ENCODE results near the gene SKA1.

The SKA1 gene

DNA sequence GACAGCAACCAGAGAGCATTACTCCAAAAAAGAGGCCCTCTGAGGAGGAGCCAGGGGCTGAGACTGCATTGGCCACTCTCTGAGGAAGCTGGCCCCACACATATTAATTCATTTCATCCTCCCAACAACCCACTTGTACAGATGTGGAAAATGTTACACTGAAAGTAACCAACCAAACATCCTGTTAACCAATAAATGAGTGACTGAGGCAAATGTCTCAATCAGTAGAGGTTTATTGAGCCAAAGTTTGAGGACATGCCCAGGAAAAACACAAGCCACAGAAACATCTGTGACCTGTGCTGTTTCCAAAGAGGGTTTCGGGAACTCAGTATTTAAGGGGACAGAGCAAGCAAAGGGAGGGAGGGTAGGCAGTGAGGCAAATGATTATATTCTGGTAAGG lies 53.0 kb downstream of the SKA1 start:
- Histone ChIP-seq H3K27me3 (ENCODE audit: control insufficient read depth in 3 of 3, insufficient read depth in 3 of 3, low read depth in 1 of 3, low read length in 3 of 3) (peaks cover 0 to under 1% (median 0%) of the 10 kb centered on the region in 3 experiments), H3K4me1 (ENCODE audit: control insufficient read depth in 2 of 2, insufficient read depth in 1 of 2, low read depth in 1 of 2, low read length in 2 of 2) (no peaks in the 10 kb centered on the region), H3K4me3 (ENCODE audit: low read length in 2 of 2) (no peak overlapping the region), H2BK12ac (ENCODE audit: low read length) (no peak overlapping the region), H3K9ac (ENCODE audit: low read depth, low read length, poor library complexity) (no peak overlapping the region), H3K18ac (ENCODE audit: low read length) (no peak overlapping the region), H3K36me3 (replicated peaks in 1 of 2; ENCODE audit: control insufficient read depth in 2 of 2, insufficient read depth in 2 of 2, low read length in 2 of 2) (no peaks in the 10 kb centered on the region), H3K23ac (ENCODE audit: low read depth, low read length, poor library complexity) (no peak overlapping the region), H3K9me3 (replicated peaks in 1 of 2; ENCODE audit: control insufficient read depth in 2 of 2, insufficient read depth in 1 of 2, low read depth in 1 of 2, low read length in 2 of 2) (peaks cover 0 to 12% of the 10 kb centered on the region in 2 donors), H3K4ac (ENCODE audit: low read length) (no peak overlapping the region), H4K8ac (ENCODE audit: low read depth, low read length) (no peak overlapping the region), H3K14ac (ENCODE audit: low read length) (no peak overlapping the region), H2AK5ac (ENCODE audit: low read depth, low read length) (no peak overlapping the region), H2BK15ac (ENCODE audit: low read length) (no peak overlapping the region), H2BK5ac (ENCODE audit: low read length) (no peak overlapping the region), H3K4me2 (ENCODE audit: insufficient read depth, low read length, poor library complexity, severe bottlenecking) (no peak overlapping the region), H2AFZ (ENCODE audit: low read length) (no peak overlapping the region), H2BK120ac (ENCODE audit: low read depth, low read length) (no peak overlapping the region), H4K91ac (ENCODE audit: low read depth, low read length, poor library complexity) (no peak overlapping the region), H3K27ac (replicated peaks; ENCODE audit: low read length) (no peak overlapping the region), H3K79me1 (ENCODE audit: low read depth, low read length) (no peaks in the 10 kb centered on the region)
- DNase-seq (ENCODE audit: low spot score): no peak
- no CpG with 5 or more reads among the region's 1 CpG for WGBS, 2 donors (ENCODE audit: extremely low coverage in 2 of 2, insufficient read length in 2 of 2, insufficient replicate concordance in 1 of 2)

GRCh38 chr18:50428531-50429206 lies 53.8 kb downstream of the SKA1 start:
- Histone ChIP-seq H3K23ac (ENCODE audit: low read depth, low read length, poor library complexity) (no peak overlapping the region), H3K27ac (replicated peaks; ENCODE audit: low read length) (no peak overlapping the region), H3K18ac (ENCODE audit: low read length) (no peak overlapping the region), H2AFZ (ENCODE audit: low read length) (no peak overlapping the region), H4K8ac (ENCODE audit: low read depth, low read length) (no peak overlapping the region), H3K27me3 (ENCODE audit: control insufficient read depth in 3 of 3, insufficient read depth in 3 of 3, low read depth in 1 of 3, low read length in 3 of 3) (no peaks in the 10 kb centered on the region), H3K4ac (ENCODE audit: low read length) (no peak overlapping the region), H3K14ac (ENCODE audit: low read length) (no peak overlapping the region), H3K4me3 (ENCODE audit: low read length in 2 of 2) (no peak overlapping the region), H2BK5ac (ENCODE audit: low read length) (no peak overlapping the region), H3K4me2 (ENCODE audit: insufficient read depth, low read length, poor library complexity, severe bottlenecking) (no peak overlapping the region), H2BK120ac (ENCODE audit: low read depth, low read length) (no peak overlapping the region), H3K9me3 (replicated peaks in 1 of 2; ENCODE audit: control insufficient read depth in 2 of 2, insufficient read depth in 1 of 2, low read depth in 1 of 2, low read length in 2 of 2) (peaks cover 0 to 12% of the 10 kb centered on the region in 2 donors), H2BK12ac (ENCODE audit: low read length) (no peak overlapping the region), H4K91ac (ENCODE audit: low read depth, low read length, poor library complexity) (no peak overlapping the region), H3K9ac (ENCODE audit: low read depth, low read length, poor library complexity) (no peak overlapping the region), H2AK5ac (ENCODE audit: low read depth, low read length) (no peak overlapping the region), H3K4me1 (ENCODE audit: control insufficient read depth in 2 of 2, insufficient read depth in 1 of 2, low read depth in 1 of 2, low read length in 2 of 2) (no peaks in the 10 kb centered on the region), H2BK15ac (ENCODE audit: low read length) (no peak overlapping the region), H3K79me1 (ENCODE audit: low read depth, low read length) (no peaks in the 10 kb centered on the region), H3K36me3 (replicated peaks in 1 of 2; ENCODE audit: control insufficient read depth in 2 of 2, insufficient read depth in 2 of 2, low read length in 2 of 2) (no peaks in the 10 kb centered on the region)
- WGBS, 2 donors (ENCODE audit: extremely low coverage in 2 of 2, insufficient read length in 2 of 2, insufficient replicate concordance in 1 of 2): no CpG with 5 or more reads among the region's 3 CpGs
- DNase-seq (ENCODE audit: low spot score): no peak

DNA sequence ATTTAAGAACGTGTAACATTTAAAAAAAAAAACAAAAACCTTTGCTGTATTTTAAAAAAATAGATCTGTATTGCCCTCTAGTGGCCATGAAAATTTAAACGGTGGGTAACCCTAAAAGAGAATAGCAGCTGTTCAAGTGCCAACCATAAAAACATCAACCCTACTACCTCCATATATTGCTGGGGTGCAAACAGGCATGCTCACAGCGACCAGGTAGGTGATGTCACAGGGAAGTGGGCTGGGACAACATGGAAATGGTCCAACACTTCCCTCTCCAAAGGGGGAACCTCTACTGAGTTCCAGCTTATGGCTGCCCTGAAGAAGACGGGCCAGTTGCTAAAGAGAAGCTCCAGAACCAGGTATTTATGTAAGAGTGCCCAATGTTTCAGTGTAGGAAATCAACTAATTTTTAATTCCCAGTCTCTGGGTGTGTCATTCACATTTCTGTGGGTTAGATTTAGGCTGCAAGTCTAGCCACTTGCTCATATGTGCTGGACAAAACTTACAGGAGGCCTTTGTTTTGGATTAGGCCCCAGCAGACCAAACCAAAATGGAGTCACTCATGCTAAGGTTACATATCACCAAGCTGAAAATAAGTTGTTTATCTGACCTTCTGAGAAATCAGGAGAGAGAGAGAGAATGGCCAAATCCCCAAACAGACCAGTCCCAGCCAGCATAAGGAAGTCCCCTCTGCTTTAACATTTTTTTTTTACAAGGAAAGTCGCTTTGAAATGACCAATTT lies 54.5 kb downstream of the SKA1 start:
- Histone ChIP-seq H3K27me3 (ENCODE audit: control insufficient read depth in 3 of 3, insufficient read depth in 3 of 3, low read depth in 1 of 3, low read length in 3 of 3) (no peaks in the 10 kb centered on the region), H3K79me1 (ENCODE audit: low read depth, low read length) (no peaks in the 10 kb centered on the region), H3K23ac (ENCODE audit: low read depth, low read length, poor library complexity) (no peak overlapping the region), H4K8ac (ENCODE audit: low read depth, low read length) (no peak overlapping the region), H3K4me3 (ENCODE audit: low read length in 2 of 2) (no peak overlapping the region), H3K9ac (ENCODE audit: low read depth, low read length, poor library complexity) (no peak overlapping the region), H4K91ac (ENCODE audit: low read depth, low read length, poor library complexity) (no peak overlapping the region), H3K4ac (ENCODE audit: low read length) (no peak overlapping the region), H2BK120ac (ENCODE audit: low read depth, low read length) (no peak overlapping the region), H2BK5ac (ENCODE audit: low read length) (no peak overlapping the region), H2AFZ (ENCODE audit: low read length) (peak overlapping the region; percentile 27), H3K14ac (ENCODE audit: low read length) (no peak overlapping the region), H3K4me2 (ENCODE audit: insufficient read depth, low read length, poor library complexity, severe bottlenecking) (no peak overlapping the region), H2BK15ac (ENCODE audit: low read length) (no peak overlapping the region), H3K4me1 (ENCODE audit: control insufficient read depth in 2 of 2, insufficient read depth in 1 of 2, low read depth in 1 of 2, low read length in 2 of 2) (no peaks in the 10 kb centered on the region), H2AK5ac (ENCODE audit: low read depth, low read length) (no peak overlapping the region), H3K9me3 (replicated peaks in 1 of 2; ENCODE audit: control insufficient read depth in 2 of 2, insufficient read depth in 1 of 2, low read depth in 1 of 2, low read length in 2 of 2) (peaks cover 0 to 12% of the 10 kb centered on the region in 2 donors), H3K27ac (replicated peaks; ENCODE audit: low read length) (no peak overlapping the region), H3K36me3 (replicated peaks in 1 of 2; ENCODE audit: control insufficient read depth in 2 of 2, insufficient read depth in 2 of 2, low read length in 2 of 2) (no peaks in the 10 kb centered on the region), H3K18ac (ENCODE audit: low read length) (no peak overlapping the region), H2BK12ac (ENCODE audit: low read length) (no peak overlapping the region)
- no peak for DNase-seq (ENCODE audit: low spot score)
- no CpG with 5 or more reads among the region's 5 CpGs for WGBS, 2 donors (ENCODE audit: extremely low coverage in 2 of 2, insufficient read length in 2 of 2, insufficient replicate concordance in 1 of 2)

GRCh38 chr18:50432915-50433314 lies 58.1 kb downstream of the SKA1 start:
- H2AFZ ChIP-seq (ENCODE audit: low read length): no peak overlapping the region
- no peak for DNase-seq (ENCODE audit: low spot score)
- no peak overlapping the region for H3K18ac ChIP-seq (ENCODE audit: low read length)
- no peaks in the 10 kb centered on the region for H3K4me1 ChIP-seq (ENCODE audit: control insufficient read depth in 2 of 2, insufficient read depth in 1 of 2, low read depth in 1 of 2, low read length in 2 of 2)
- no peak overlapping the region for H3K4me2 ChIP-seq (ENCODE audit: insufficient read depth, low read length, poor library complexity, severe bottlenecking)
- H3K4me3 ChIP-seq (ENCODE audit: low read length in 2 of 2): no peak overlapping the region
- H2AK5ac ChIP-seq (ENCODE audit: low read depth, low read length): no peak overlapping the region
- WGBS, 2 donors (ENCODE audit: extremely low coverage in 2 of 2, insufficient read length in 2 of 2, insufficient replicate concordance in 1 of 2): no CpG with 5 or more reads among the region's 3 CpGs
- H2BK120ac ChIP-seq (ENCODE audit: low read depth, low read length): no peak overlapping the region
- H3K27ac ChIP-seq (replicated peaks; ENCODE audit: low read length): no peak overlapping the region
- peaks cover 0 to 8% of the 10 kb centered on the region in 2 donors for H3K9me3 ChIP-seq (replicated peaks in 1 of 2; ENCODE audit: control insufficient read depth in 2 of 2, insufficient read depth in 1 of 2, low read depth in 1 of 2, low read length in 2 of 2)
- H3K27me3 ChIP-seq (ENCODE audit: control insufficient read depth in 3 of 3, insufficient read depth in 3 of 3, low read depth in 1 of 3, low read length in 3 of 3): no peaks in the 10 kb centered on the region
- H4K91ac ChIP-seq (ENCODE audit: low read depth, low read length, poor library complexity): no peak overlapping the region
- H2BK15ac ChIP-seq (ENCODE audit: low read length): no peak overlapping the region
- no peak overlapping the region for H2BK5ac ChIP-seq (ENCODE audit: low read length)
- no peaks in the 10 kb centered on the region for H3K36me3 ChIP-seq (replicated peaks in 1 of 2; ENCODE audit: control insufficient read depth in 2 of 2, insufficient read depth in 2 of 2, low read length in 2 of 2)
- no peak overlapping the region for H2BK12ac ChIP-seq (ENCODE audit: low read length)
- H3K4ac ChIP-seq (ENCODE audit: low read length): no peak overlapping the region
- H3K79me1 ChIP-seq (ENCODE audit: low read depth, low read length): no peaks in the 10 kb centered on the region
- no peak overlapping the region for H3K14ac ChIP-seq (ENCODE audit: low read length)
- H4K8ac ChIP-seq (ENCODE audit: low read depth, low read length): no peak overlapping the region
- H3K9ac ChIP-seq (ENCODE audit: low read depth, low read length, poor library complexity): no peak overlapping the region
- H3K23ac ChIP-seq (ENCODE audit: low read depth, low read length, poor library complexity): no peak overlapping the region

All from neuronal stem cell (in vitro differentiated cells).